SK-N-SH treated with all-trans-retinoic acid at 6 μM for 48 hours (cell line): ENCODE results near the gene SLC66A1.

Experiments
- CSDC2 ChIP-seq: fragments of 250-450 bp; sonication (Bioruptor Pico); IDR thresholded peaks from 2 replicates; pipeline ENCODE4 v1.5.0; 2020; ENCODE audit warnings: mild to moderate bottlenecking, moderate library complexity
- RARB ChIP-seq: fragments of 250-450 bp; sonication (Bioruptor Pico); IDR thresholded peaks from 2 replicates; pipeline ENCODE4 v1.8.0; 2021; ENCODE audit warnings: mild to moderate bottlenecking, moderate library complexity
- TCF4 ChIP-seq: fragments of 250-450 bp; sonication (Bioruptor Pico); IDR thresholded peaks from 2 replicates; pipeline ENCODE4 v1.8.0; 2021; ENCODE audit warnings: mild to moderate bottlenecking, moderate library complexity, borderline replicate concordance
- ZFP3 ChIP-seq: fragments of 250-450 bp; sonication (Bioruptor Pico); IDR thresholded peaks from 2 replicates; pipeline ENCODE4 v1.5.0; 2020; ENCODE audit warnings: mild to moderate bottlenecking, moderate library complexity
- ZFP30 ChIP-seq: fragments of 450-650 bp; formaldehyde crosslinking; IDR thresholded peaks from 2 replicates; pipeline ENCODE4 v1.5.0; 2022; ENCODE audit warnings: mild to moderate bottlenecking, moderate library complexity

DNA sequence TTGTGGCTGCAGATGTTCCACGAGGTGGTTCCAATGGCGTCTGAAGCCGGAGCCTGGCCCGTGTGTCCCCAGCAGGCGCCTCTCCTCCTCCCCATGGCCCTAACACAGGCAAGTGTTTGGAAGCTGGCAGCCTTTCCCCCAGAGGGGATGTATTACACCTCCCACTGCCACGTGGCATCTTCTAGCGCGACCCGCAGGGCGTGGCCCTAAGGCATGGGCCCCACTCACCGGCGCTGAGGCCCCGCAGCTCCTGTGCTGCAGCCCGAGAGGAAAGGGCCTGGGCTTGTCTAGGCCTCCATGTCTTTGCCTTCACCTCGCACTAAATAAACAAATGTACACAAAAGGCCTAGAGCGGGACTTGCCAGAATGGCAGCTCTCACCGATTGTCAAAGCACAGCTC lies 37.9 kb downstream of the SLC66A1 start:
- TF ChIP-seq RARB (CRISPR knock-in tag) (no peak), ZFP30 (CRISPR knock-in tag) (no peak), ZFP3 (CRISPR knock-in tag) (no peak), TCF4 (CRISPR knock-in tag) (no peak), CSDC2 (CRISPR knock-in tag) (no peak)
